Measurements from ENCODE around the gene CDK10.
A peak's percentile ranks its signal among the peaks of the same experiment; 100 is the strongest.
"Not testable (repeated sequence)": the region's sequence is repeated elsewhere in the genome, so short reads cannot be mapped to it uniquely, and the experiment has no call there.

CDK10 gene

GRCh38 chr16:89696670-89697128 is 10.2 kb downstream of the CDK10 start:
- peak; percentile 34 to 60 for DNase-seq

- no peak for DNase-seq
Measured at GRCh38 chr16:89697161-89697615, 10.7 kb downstream of the CDK10 start.

GRCh38 chr16:89697616-89698331 is 11.3 kb downstream of the CDK10 start:
- DNase-seq, result no peak

DNA sequence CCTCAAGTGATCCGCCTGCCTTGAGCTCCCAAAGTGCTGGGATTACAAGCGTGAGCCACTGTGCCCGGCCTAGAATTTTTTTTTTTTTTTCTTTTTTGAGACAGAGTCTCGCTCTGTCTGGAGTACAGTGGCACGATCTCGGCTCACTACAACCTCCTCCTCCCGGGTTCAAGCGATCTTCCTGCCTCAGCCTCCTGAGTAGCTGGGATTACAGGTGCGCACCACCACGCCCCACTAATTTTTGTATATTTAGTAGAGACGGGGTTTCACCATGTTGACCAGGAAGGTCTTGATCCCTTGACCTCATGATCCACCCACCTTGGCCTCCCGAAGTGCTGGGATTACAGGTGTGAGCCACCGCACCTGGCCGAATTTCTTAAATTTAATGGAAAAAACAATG is 12.2 kb downstream of the CDK10 start:
- DNase-seq, result not testable (repeated sequence)

GRCh38 chr16:89699629-89700099 is 13.2 kb downstream of the CDK10 start:
- not testable (repeated sequence) for DNase-seq

DNA sequence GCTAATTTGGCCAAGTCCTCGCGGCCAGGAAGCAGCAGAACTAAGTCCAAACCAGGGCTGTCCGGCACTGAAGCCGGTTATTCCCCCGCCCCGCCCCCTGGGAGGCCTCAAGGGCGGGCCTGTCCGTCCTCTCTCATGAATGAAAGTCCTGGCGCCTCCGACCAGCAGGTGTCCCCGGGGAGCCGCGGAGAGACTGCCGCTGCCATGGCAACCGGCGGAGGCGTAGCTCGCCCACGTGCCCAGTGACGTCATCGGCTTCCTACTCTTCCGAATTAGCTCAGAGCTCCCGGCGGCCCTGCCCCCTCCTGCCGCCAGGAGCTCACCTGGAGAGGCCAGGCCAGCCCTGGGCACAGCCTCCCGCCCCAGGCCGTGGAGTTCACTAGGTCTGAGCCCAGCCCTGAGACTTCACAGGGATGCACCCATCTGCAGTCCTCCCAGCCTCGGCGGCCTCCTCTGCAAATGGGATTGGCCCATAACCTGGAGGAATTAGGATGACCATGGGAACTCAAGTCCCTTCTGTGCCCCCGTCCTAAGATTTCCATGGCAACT is 13.7 kb downstream of the CDK10 start:
- peak; percentile 96 to 97 for DNase-seq

GRCh38 chr16:89700649-89701424 is 14.3 kb downstream of the CDK10 start:
- DNase-seq, result peak; percentile 45 to 64

DNA sequence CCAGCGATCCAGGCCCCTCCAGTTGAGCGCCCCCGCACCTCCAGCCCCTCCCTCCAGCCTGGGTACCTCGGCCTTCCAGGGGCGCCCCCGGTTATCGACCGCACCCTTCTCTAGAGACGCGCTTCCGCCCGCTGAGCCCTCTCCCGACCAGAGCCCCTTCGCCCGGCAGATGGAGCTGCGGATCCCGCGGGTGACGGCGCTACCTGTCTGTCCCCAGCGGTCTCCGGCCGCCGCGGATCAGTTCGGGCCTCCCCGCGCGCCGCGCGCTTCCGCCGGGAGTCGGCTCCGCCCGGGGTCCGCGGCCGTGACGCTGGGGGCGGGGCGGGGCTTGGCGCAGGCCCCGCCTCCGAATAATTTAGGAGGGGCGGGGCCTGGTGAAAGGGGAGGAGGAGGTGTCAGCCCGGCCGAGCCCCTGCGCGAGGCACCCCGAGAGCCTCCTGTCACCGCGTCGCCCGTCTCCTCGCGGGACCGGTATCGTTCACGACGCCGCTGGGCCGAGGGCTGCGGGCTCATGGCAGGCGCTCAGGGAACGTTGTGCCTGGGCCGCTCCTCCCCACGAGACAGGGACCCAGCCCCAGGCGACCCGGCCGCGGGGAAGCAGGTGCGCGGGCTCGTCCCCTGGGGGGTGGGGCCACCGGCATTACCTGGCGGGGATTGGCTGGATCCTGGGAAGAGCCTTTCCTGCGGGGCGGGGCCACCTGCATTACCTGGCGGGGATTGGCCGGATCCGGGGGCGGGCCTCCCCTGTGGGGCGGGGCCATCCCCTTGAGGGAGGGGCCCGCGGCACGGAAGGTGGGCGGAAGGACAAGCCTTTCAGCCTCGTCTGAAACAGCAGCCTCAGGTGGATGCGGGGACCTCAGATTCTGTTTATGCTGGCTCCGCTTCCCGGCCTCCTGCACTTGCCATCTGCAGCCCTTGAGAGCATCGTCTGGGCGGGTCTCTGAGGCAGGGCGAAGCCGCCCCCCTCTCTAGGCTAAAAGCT is 15.2 kb downstream of the CDK10 start, which contains the start of gene SPATA2L:
TSS of gene SPATA2L (minus strand) at position 281 of the 982 bp plus-strand sequence. CDS start 473 bp downstream, outside the sequence.
- DNase-seq, result peak; percentile 97 to 98

- no peak for DNase-seq
Measured at GRCh38 chr16:89704281-89704680, 17.8 kb downstream of the CDK10 start.

GRCh38 chr16:89705006-89705405 is 18.5 kb downstream of the CDK10 start:
- DNase-seq, result no peak

- DNase-seq, result no peak
Measured at GRCh38 chr16:89706518-89707260, 20.2 kb downstream of the CDK10 start.

GRCh38 chr16:89707695-89708094 is 21.2 kb downstream of the CDK10 start:
- DNase-seq, result no peak

GRCh38 chr16:89708481-89708931 is 22.0 kb downstream of the CDK10 start:
- no peak for DNase-seq

DNA sequence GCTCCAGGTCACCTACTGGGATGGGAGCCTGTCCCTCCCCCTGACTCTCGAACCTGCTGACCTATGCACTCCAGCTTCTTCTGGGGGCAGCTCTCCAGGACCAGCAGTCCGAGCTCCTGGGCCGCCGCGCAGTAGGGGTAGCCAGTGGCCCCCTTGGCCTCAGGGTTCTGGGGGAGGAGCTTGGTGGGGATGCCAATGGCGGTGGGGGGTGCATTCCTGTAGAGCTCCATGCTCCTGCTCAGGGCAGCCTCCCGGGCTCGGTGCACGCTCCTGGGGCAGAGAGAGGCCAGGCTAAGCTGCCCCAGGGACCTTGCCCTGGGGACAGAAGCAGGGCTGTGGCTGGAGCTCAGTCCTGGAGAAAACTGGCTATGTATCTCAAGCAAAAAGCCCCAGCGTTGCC is 22.7 kb downstream of the CDK10 start:
- no peak for DNase-seq

DNA sequence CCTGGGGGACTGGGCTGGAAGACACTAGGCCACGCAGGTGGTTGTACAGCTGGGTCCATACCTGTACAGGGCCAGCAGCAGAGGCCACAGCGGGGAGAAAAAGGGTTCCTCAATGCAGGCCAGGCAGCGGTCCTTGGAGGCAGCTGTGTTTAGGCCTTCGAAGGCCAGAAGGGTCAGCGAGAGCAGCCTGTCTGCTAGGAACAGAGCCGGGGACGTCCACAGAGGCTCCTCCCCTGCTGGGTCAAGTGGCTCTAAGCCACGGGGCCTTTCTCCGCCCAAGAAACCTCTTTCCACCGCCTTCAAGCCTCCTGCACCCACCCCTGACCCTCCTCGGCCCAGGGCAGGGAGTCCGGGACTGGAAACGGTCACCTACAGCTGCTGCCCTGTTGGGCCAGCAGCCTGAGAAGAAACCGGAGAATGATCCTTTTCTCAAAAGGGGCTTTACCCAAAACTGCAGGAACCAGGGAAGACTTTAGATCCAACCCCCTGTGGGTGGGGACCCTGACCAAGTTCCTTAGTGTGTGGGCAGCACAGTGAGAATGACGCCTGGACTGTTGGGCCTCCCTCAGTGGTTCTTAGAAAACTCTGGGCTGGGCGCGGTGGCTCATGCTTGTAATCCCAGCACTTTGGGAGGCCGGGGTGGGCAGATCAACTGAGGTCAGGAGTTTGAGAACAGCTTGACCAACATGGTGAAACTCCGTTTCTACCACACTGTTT is 23.4 kb downstream of the CDK10 start:
- DNase-seq, result no peak

DNA sequence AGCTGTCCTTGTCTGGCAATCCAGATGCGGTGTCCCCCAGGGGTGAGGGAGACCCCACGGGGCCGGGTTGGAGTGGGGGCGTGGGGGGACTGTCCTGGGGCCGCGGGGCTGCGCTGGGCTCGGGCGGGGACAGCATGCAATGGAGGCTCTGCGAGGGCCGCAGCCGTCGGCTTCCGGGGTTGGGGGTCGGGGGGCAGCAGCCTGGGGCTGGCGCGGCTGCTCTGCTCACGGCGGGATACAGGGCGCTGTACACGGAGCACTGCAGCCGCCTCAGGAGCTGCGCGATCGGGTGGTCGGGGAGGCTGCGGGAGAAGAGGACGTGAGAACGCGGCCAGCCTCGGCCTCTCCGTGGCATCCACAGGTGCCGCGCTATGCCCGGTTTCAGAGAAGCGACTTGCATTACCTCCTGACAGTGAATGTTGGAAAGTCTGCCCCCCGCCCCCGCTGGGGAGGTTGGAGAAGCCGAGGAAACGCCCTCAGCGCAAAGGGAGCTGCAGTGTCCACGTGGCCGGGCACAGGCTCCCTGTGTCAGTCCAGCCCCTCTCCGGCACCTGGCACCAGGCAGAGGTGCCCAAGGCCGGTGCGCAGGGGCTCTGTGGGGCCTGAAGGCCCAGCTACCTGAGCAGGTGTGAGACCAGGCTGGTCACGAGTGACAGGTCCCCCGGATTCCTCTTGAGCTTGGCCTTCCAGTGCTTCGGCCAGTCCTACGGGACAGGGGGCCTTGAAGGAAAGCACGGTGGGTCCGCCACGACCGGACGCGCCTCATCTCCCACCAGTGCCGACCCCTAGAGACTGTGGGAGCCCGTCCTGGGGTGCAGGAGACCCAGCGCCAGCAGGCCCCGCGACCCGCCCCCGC is 24.4 kb downstream of the CDK10 start:
- DNase-seq, result no peak

DNA sequence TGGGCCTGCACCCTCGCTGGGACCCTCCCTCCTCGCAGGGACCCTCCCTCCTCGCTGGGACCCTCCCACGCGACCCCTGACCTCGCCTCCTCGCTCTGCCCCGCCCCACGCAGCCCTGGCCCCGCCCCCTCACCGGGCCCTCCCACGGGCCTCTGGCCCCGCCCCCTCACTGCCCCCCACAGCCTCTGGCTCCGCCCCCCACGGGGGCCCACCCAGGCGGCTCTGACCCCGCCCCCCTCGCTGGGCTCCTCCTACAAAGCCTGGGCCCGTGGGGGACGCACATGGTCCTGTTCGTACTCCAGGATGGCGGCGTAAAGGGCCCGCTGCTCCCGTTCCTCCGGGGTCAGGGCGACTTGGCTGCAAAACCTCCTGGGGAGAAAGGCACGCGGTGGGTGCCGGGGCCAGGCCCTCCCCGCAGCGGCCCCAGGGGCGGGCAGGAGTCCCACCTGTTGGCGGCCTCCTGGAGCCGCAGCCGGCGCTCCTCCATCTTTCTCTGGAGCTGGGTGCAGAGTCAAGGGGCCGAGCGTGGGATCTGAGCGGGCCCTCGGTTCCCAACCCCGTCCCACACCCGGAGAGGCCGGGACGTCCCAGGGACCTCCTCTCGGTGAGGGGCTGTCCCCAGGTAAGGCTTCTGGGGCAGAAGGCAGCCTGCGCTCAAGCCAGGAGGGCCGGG is 25.2 kb downstream of the CDK10 start:
- peak; percentile 70 to 74 for DNase-seq

GRCh38 chr16:89712274-89712781 is 25.8 kb downstream of the CDK10 start:
- no peak for DNase-seq

GRCh38 chr16:89716493-89716892 is 30.0 kb downstream of the CDK10 start:
- no peak for DNase-seq

Measured in CD4-positive, alpha-beta T cell treated with Interferon alpha-2 for 1 hour (primary cell).